ENCODE data around the gene PSAT1.
"Not testable (repeated sequence)": the region's sequence is repeated elsewhere in the genome, so short reads cannot be mapped to it uniquely, and the experiment has no call there.

PSAT1 gene

GRCh38 chr9:78296893-78297671 is at the start of gene PSAT1:
PSAT1 (plus strand) TSS chr9:78297125; CDS start chr9:78297211, 86 bp downstream.
- DNase-seq (ENCODE audit: low read depth), result peak; percentile 98

GRCh38 chr9:78248635-78249034 is 48.3 kb upstream of the PSAT1 start:
- no peak for DNase-seq (ENCODE audit: low read depth)

- DNase-seq (ENCODE audit: low read depth), result no peak
Observed at GRCh38 chr9:78249542-78249941, 47.4 kb upstream of the PSAT1 start.

GRCh38 chr9:78252616-78253015 is 44.3 kb upstream of the PSAT1 start:
- DNase-seq (ENCODE audit: low read depth), result no peak

- DNase-seq (ENCODE audit: low read depth), result no peak
Observed at GRCh38 chr9:78253285-78253684, 43.6 kb upstream of the PSAT1 start.

GRCh38 chr9:78261403-78262001 is 35.4 kb upstream of the PSAT1 start:
- peak; percentile 54 for DNase-seq (ENCODE audit: low read depth)

GRCh38 chr9:78262655-78263054 is 34.3 kb upstream of the PSAT1 start:
- no peak for DNase-seq (ENCODE audit: low read depth)

- no peak for DNase-seq (ENCODE audit: low read depth)
Observed at GRCh38 chr9:78267889-78268288, 29.0 kb upstream of the PSAT1 start.

GRCh38 chr9:78269784-78270183 is 27.1 kb upstream of the PSAT1 start:
- DNase-seq (ENCODE audit: low read depth), result no peak

GRCh38 chr9:78272307-78272706 is 24.6 kb upstream of the PSAT1 start:
- no peak for DNase-seq (ENCODE audit: low read depth)

GRCh38 chr9:78273761-78274160 is 23.2 kb upstream of the PSAT1 start:
- peak; percentile 41 for DNase-seq (ENCODE audit: low read depth)

GRCh38 chr9:78278177-78278777 is 18.6 kb upstream of the PSAT1 start:
- no peak for DNase-seq (ENCODE audit: low read depth)

- no peak for DNase-seq (ENCODE audit: low read depth)
Observed at GRCh38 chr9:78278801-78279200, 18.1 kb upstream of the PSAT1 start.

GRCh38 chr9:78280982-78281668 is 15.8 kb upstream of the PSAT1 start:
- DNase-seq (ENCODE audit: low read depth), result no peak

GRCh38 chr9:78284181-78284580 is 12.7 kb upstream of the PSAT1 start:
- not testable (repeated sequence) for DNase-seq (ENCODE audit: low read depth)

GRCh38 chr9:78286125-78286524 is 10.8 kb upstream of the PSAT1 start:
- DNase-seq (ENCODE audit: low read depth), result no peak

- DNase-seq (ENCODE audit: low read depth), result no peak
Observed at GRCh38 chr9:78286946-78287388, 10.0 kb upstream of the PSAT1 start.

GRCh38 chr9:78288214-78288892 is 8.6 kb upstream of the PSAT1 start:
- no peak for DNase-seq (ENCODE audit: low read depth)

GRCh38 chr9:78289474-78289873 is 7.5 kb upstream of the PSAT1 start:
- no peak for DNase-seq (ENCODE audit: low read depth)

GRCh38 chr9:78291240-78291925 is 5.5 kb upstream of the PSAT1 start:
- DNase-seq (ENCODE audit: low read depth), result no peak

GRCh38 chr9:78292026-78292425 is 4.9 kb upstream of the PSAT1 start:
- no peak for DNase-seq (ENCODE audit: low read depth)
